SK-N-DZ (cell line): ENCODE data around the gene STPG1.

Experiments
- DNase-seq: peaks from one replicate; pipeline ENCODE4 v3.0.0-alpha.2; 2015; ENCODE audit warnings: low spot score

Gene STPG1

DNA sequence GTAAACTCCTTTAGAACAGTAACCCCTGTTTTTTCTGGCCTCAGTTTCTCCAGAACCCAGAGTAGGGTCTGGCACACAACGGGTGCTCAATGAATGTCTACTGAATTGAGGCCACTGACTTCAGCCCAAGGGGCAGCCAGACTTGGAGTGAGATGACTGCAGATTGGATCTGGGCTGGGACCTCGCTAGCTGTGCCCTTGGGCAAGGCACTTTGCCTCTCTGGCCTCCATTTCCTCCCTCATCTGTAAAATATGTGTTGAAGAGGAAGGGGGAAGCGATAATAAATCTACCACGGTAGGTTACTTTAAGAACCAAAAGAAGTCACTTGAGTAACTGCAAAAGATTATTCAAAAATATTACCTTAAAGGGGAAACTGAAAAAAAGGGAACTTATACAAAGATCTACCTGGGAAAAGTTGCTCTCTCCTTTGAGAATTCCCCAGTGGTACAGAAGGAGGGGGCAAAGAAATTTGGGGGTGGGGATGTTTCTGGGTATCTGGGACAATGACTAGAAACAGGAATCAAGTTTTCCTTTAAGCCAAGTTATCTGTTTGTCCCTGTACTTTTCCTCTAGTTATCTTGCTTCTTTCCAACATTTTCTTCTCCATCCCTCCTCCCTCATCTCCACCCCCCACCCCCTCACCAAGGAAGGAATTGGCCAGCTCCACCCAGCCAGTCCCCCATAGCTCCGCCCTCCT is 94.8 kb downstream of the STPG1 start:
- DNase-seq, result no peak

DNA sequence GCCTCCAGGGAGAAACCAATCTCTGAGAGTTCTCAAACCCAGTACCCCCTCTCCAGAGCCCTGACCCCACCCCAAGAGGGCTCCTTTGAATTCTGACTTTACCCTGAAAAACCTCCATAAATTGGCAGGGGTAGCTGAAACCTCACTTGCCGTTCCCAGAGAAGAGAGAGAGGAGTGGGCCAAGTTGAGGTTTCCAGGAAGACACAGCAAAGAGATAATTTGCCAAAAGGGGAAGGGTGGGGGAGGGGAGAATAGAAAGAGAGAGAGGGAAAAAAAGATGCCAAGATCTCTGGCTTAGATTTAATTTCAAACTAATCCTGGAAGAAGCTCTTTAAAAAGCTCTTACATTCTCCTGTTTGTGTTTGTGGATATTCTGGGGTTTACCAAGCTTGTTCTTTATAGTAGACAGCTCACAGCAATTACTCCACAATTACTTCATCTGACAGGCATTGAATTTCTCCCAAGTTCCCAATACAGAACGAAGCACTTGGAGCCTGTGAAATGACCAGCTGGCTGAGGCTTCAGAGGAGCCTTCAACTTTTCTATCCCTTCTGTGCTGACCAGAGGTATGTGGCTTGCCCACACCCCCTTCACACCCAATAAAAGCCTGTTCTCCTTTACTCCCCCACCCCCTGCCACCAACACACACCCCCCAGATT is 95.5 kb downstream of the STPG1 start:
- DNase-seq, result no peak

DNA sequence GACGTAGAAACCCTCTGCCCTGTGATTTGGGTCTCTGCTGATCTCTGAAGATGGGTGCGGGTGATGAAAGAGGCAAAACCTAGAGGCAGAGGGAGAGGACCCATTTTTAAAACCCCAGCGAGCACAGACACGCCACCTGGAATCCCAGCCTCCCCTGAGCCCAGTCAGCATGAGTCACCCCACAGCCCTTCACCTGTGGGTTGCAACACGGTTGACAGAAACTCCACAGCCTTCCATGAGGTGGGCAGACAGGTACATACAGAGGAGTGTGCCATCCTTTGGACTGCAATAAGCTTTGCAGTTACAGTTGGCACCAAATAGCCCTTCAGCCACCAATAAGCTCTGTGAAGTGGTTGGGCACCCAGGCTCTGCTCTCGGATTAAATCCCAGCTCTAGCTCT is 96.5 kb downstream of the STPG1 start:
- no peak for DNase-seq

DNA sequence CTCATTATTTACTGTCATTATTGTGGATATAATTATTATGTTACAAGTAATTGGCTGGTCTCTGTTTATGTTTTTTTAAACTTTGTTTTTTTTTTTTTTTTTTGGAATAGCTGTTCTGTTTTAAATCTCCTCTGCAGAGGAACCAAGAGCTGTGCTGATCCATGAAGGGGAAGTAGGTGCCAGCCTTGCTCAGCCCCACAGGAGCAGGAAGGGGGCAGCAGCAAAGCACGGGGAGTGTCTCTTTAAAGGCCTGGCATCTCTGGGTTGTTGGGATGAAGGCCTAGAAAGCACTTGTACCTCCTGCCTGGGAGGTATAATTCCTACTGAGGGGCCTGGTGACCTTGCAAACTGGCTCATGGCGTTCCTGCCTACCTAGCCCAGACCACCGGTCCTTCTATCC is 96.9 kb downstream of the STPG1 start:
- no peak for DNase-seq

DNA sequence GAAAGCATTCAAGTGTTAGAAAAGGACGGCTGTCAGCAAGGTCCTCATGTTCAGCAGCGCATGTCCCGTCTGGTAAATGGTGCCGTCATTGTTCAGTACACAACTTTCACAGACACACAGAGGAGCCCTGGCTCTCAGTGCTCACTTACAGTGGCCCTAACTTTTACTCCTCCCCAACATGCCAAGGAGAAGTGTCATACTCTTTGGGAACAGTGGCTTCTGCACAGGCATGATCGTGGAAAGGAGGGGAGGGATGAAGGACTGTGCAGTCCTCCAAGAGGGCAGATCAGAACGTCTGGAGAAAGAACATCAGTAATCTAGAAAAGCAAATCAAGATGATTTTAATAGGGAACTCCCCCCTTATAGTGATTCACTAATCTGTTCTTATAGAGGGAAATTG is 98.2 kb downstream of the STPG1 start:
- no peak for DNase-seq

DNA sequence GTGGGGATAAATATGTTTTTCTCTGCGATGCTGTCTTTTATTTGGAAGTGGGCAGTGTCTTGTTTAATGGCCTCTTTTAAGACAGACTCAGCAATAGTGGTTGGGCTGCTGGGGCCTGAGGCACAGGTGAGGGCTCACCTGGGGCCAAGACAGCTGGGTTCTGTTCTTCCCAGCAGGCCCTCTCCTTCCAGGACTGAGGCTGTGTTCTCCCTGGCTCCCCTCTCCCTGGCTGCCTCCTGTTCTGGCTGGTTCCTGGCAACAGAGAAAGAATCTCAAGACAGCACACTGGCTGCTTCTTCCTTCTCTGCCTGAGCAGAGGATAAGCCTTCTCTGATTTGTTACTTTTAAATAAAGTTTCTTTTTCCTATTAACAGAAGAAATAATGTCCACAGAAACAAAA is 101.8 kb downstream of the STPG1 start:
- no peak for DNase-seq

DNA sequence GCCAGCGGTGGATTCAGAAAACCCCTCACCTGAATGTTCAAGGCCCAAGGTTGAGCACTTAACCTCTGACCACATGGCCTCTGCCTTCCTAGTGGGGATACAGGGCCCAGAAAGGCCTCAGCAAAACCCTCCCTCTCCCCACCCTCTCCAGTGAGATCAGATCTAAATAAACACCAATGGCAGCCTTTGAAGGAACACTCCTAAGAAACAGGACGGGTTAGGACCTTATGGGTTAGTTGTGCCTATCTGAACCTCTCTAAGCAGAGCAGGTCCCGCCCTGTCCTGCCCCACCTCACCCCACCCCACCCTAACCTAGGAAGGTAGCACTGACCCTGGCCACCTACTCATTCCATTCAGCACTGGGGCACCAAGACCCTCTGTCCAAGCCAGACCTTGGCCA is 102.3 kb downstream of the STPG1 start:
- DNase-seq, result no peak

DNA sequence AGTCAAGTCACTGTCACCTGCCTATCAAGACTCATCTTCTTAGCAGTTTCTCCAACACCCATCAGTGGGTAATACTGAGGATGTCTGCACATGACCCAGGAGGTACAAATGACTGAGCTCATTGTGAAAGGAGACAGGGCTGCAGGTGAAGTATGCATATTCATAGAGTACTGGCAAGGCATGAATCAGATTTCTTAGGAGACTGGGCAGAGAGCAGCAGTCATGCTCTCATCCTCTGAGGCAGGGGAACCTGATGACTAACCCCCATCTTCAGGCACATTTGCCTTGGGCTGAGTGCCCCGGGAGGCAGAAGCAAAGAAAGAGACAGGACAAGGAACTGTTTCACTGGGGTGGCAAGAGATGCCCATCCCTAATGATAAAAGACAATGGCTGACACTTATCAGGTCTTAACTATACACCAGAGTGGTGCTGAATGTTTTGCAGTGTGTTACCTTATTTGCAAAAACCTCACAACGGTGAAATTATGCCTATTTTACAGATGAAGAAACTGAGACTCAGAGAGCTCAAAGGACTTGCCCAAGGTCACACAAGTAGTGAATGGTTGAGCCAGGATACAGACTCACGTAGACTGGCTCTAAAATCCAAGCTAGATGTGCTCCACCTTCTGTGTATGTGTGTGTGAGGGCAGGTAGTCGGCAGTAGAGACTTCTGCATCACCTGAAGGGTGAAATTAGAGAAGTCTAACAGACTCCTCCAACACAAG is 103.7 kb downstream of the STPG1 start:
- no peak for DNase-seq

DNA sequence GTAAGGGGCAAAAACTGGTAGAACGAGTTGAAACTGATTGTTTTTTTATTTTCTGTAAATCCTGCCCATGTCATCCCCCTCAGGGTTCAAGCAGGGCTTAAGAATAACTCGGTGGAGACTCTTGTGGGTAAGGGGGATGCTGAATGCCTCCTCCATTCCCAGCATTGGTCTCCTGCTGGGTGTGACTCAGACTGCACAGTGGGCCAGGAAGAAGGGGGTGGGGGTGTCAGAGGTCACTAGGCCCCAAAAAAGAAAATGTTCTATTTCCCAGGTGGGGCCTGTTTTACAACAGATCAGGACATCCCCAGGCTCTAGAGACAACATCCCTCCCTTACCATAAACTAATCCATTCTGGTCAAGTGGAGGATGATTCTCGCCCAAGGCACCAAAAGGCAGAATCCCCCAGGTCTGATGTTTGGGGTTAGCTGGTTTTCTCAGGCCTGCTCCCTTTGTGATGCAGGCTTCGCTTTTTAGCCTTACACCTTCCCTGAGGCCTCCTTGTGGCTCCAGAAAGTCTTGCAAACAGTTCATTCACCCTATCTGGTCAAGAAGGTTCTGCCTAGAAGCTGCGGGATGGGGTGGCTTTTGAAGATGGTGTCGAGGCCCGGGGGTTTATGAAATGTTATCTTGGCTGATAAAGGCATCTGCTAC is 105.1 kb downstream of the STPG1 start:
- no peak for DNase-seq
